HCT116 (cell line): Measurements from ENCODE around the gene DNAJC16. TPM values are rescaled to one million over a fixed set of nuclear protein-coding genes. Genes with fewer than 3 reads are reported as not detected.

Experiments
- ATAC-seq: fragments of 200-7000 bp; cut with Tn5 transposase; 2 replicates; pipeline ENCODE4 v1.9.1; 2020; ENCODE audit warnings: mild to moderate bottlenecking, moderate library complexity
- BruUV-seq: library from RNA; stranded (reverse); fragments of 400-500 nt; replicated peaks from 2 replicates; lab custom pipeline; 2021; lab: Mats Ljungman, UMichigan
- CTCF ChIA-PET: fragments of 300-600 bp; sonication (Branson Sonifier 250); formaldehyde crosslinking; loops from one replicate; lab custom pipeline; 2021; ENCODE audit warnings: antibody characterized with exemption; lab: Charles Lee
- POLR2A ChIA-PET: fragments of 300-600, 350-600 bp; sonication (Branson Sonifier 250); formaldehyde crosslinking; loops from one replicate; lab custom pipeline; 2021; ENCODE audit warnings: antibody characterized with exemption; lab: Charles Lee
- RAD21 ChIA-PET, 2 experiments: fragments of 300-600 bp; sonication (Branson Sonifier 250); formaldehyde crosslinking; loops; one replicate each; lab custom pipeline; 2023; ENCODE audit warnings: low total read pairs in 2 of 2; ENCODE audit not compliant: uncharacterized antibody in 2 of 2, unreplicated experiment in 2 of 2, low non-redundant PET in 1 of 2; lab: Charles Lee
- DNase-seq: peaks from one replicate; pipeline ENCODE4 v3.0.0-alpha.2; 2010; ENCODE audit warnings: low read depth, low spot score
- H2AFZ ChIP-seq: fragments of 200-600 bp; shearing (Covaris generic), sonication (generic); 2 replicates; pipeline ENCODE4 v1.6.1; 2017; ENCODE audit warnings: low read depth, mixed run types, mixed read lengths, antibody characterized with exemption, low read length; ENCODE audit not compliant: poor library complexity, severe bottlenecking
- H3K27ac ChIP-seq: 2 replicates; pipeline ENCODE4 v1.5.1; 2012; ENCODE audit warnings: low read depth, low read length
- H3K27me3 ChIP-seq: fragments of 200-600 bp; sonication (generic); 2 replicates; pipeline ENCODE4 v1.6.1; 2016; ENCODE audit warnings: mixed run types, low read length, mixed read lengths; ENCODE audit not compliant: insufficient read depth
- H3K36me3 ChIP-seq, 2 experiments: fragments of 200-500 bp in 1 of 2; fragments of 200-600 bp in 1 of 2; sonication (Bioruptor generic) in 1 of 2; sonication (generic) in 1 of 2; 2 replicates each; pipeline versions ENCODE4 v1.5.1 to v1.6.1; 2014 to 2016; ENCODE audit warnings: low read length in 2 of 2, inconsistent platforms in 1 of 2, mixed read lengths in 1 of 2, mixed run types in 1 of 2; ENCODE audit not compliant: insufficient read depth in 2 of 2, control insufficient read depth in 1 of 2
- H3K4me1 ChIP-seq, 2 experiments: fragments of 200-600 bp in 1 of 2; sonication (generic) in 1 of 2; 2 replicates each; pipeline versions ENCODE4 v1.5.1 to v1.6.1; 2012 to 2017; ENCODE audit warnings: low read length in 2 of 2, inconsistent platforms in 1 of 2, mild to moderate bottlenecking in 1 of 2, mixed read lengths in 1 of 2, mixed run types in 1 of 2, moderate library complexity in 1 of 2; ENCODE audit not compliant: insufficient read depth in 2 of 2, control insufficient read depth in 1 of 2
- H3K4me2 ChIP-seq: fragments of 200-600 bp; sonication (generic); 2 replicates; pipeline ENCODE4 v1.6.1; 2017; ENCODE audit warnings: mixed run types, low read length, mixed read lengths
- H3K4me3 ChIP-seq, 2 experiments: fragments of 200-600 bp in 1 of 2; sonication (generic) in 1 of 2; replicated peaks in 1 of 2; 2 replicates each; pipeline ENCODE4 v1.5.1; 2011 to 2016; ENCODE audit warnings: low read length in 2 of 2, control low read depth in 1 of 2, low read depth in 1 of 2, mild to moderate bottlenecking in 1 of 2, mixed read lengths in 1 of 2, mixed run types in 1 of 2
- H3K79me2 ChIP-seq: fragments of 200-600 bp; sonication (generic); 2 replicates; pipeline ENCODE4 v1.6.1; 2017; ENCODE audit warnings: mild to moderate bottlenecking, mixed run types, low read length, moderate library complexity, mixed read lengths; ENCODE audit not compliant: insufficient read depth
- H3K9ac ChIP-seq: fragments of 200-600 bp; sonication (generic); 2 replicates; pipeline ENCODE4 v1.6.1; 2016; ENCODE audit warnings: low read length, mixed read lengths
- H3K9me2 ChIP-seq: fragments of 200-600 bp; sonication (generic), shearing (Covaris generic); 2 replicates; pipeline ENCODE4 v1.6.1; 2017; ENCODE audit warnings: mixed run types, mild to moderate bottlenecking, moderate library complexity; ENCODE audit not compliant: insufficient read depth
- H3K9me3 ChIP-seq, 2 experiments: fragments of 200-500 bp in 1 of 2; fragments of 200-600 bp in 1 of 2; sonication (Bioruptor generic) in 1 of 2; sonication (generic) in 1 of 2; 2 replicates each; pipeline ENCODE4 v1.6.1; 2014 to 2017; ENCODE audit warnings: low read length in 2 of 2, mixed read lengths in 2 of 2, inconsistent platforms in 1 of 2, low read depth in 1 of 2, mild to moderate bottlenecking in 1 of 2, mixed run types in 1 of 2, moderate library complexity in 1 of 2; ENCODE audit not compliant: control insufficient read depth in 1 of 2, insufficient read depth in 1 of 2
- H4K20me1 ChIP-seq: fragments of 200-600 bp; sonication (generic), shearing (Covaris generic); 2 replicates; pipeline ENCODE4 v1.6.1; 2017; ENCODE audit warnings: mixed run types, mild to moderate bottlenecking, moderate library complexity; ENCODE audit not compliant: insufficient read depth
- ATF3 ChIP-seq: IDR thresholded peaks from 2 replicates; pipeline ENCODE4 v1.6.1; 2012
- CBX3 ChIP-seq: IDR thresholded peaks from 2 replicates; pipeline ENCODE4 v1.6.1; 2012; ENCODE audit warnings: low read depth
- CEBPB ChIP-seq: IDR thresholded peaks from 2 replicates; pipeline ENCODE4 v1.6.1; 2012; ENCODE audit warnings: low read depth
- CTCF ChIP-seq, 3 experiments: fragments of 200-600 bp in 1 of 3; sonication (generic) in 1 of 3; IDR thresholded peaks in 2 of 3; conservative IDR thresholded peaks in 1 of 3; 2 replicates each; pipeline ENCODE4 v1.5.1; 2012 to 2017; ENCODE audit warnings: low read depth in 2 of 3, low read length in 2 of 3, antibody characterized with exemption in 1 of 3, borderline replicate concordance in 1 of 3, control low read depth in 1 of 3, mild to moderate bottlenecking in 1 of 3, mixed read lengths in 1 of 3, mixed run types in 1 of 3, moderate library complexity in 1 of 3; ENCODE audit not compliant: insufficient read depth in 1 of 3
- EGR1 ChIP-seq: IDR thresholded peaks from 2 replicates; pipeline ENCODE4 v1.6.1; 2012; ENCODE audit warnings: low read depth
- EZH2phosphoT487 ChIP-seq: fragments of 200-600 bp; IDR thresholded peaks from 2 replicates; pipeline ENCODE4 v1.6.1; 2018; ENCODE audit warnings: antibody characterized with exemption, borderline replicate concordance
- FOSL1 ChIP-seq: IDR thresholded peaks from 2 replicates; pipeline ENCODE4 v1.6.1; 2012; ENCODE audit warnings: low read depth
- JUND ChIP-seq: IDR thresholded peaks from 2 replicates; pipeline ENCODE4 v1.6.1; 2012
- MAX ChIP-seq: IDR thresholded peaks from 2 replicates; pipeline ENCODE4 v1.6.1; 2012
- POLR2A ChIP-seq: IDR thresholded peaks from 2 replicates; pipeline ENCODE4 v1.7.0; 2011; ENCODE audit warnings: borderline replicate concordance; ENCODE audit not compliant: insufficient read depth, insufficient read length; ENCODE audit errors: extremely low read depth
- RAD21 ChIP-seq: IDR thresholded peaks from 2 replicates; pipeline ENCODE4 v1.6.1; 2012; ENCODE audit warnings: low read depth, mild to moderate bottlenecking
- SIN3A ChIP-seq: IDR thresholded peaks from 2 replicates; pipeline ENCODE4 v1.6.1; 2012; ENCODE audit warnings: low read depth
- TCF7L2 ChIP-seq: IDR thresholded peaks from 2 replicates; pipeline ENCODE4 v1.7.0; 2011; ENCODE audit warnings: borderline replicate concordance, inconsistent platforms; ENCODE audit not compliant: insufficient read depth, insufficient read length; ENCODE audit errors: extremely low read depth
- ZBTB33 ChIP-seq: IDR thresholded peaks from 2 replicates; pipeline ENCODE4 v1.6.1; 2011; ENCODE audit warnings: mild to moderate bottlenecking, low read length, moderate library complexity; ENCODE audit not compliant: insufficient replicate concordance; ENCODE audit errors: extremely low read depth
- ZNF274 ChIP-seq: fragments of 200-500 bp; sonication (Bioruptor generic); IDR thresholded peaks from 2 replicates; pipeline ENCODE4 v1.6.1; 2014; ENCODE audit warnings: mild to moderate bottlenecking, low read depth, low read length, inconsistent platforms
- intact Hi-C: fragments of 100-400 bp; cut with micrococcal nuclease; formaldehyde crosslinking; loops from 2 replicates; pipeline ENCODE4 v1.10.0; 2022
- total RNA-seq: library from RNA; stranded (reverse); gene quantifications from one replicate; pipeline ENCODE4 v1.2.1, GENCODE V29; 2021; ENCODE audit not compliant: unreplicated experiment

The DNAJC16 gene
- total RNA-seq, 1 experiment from 2014 or later, result 20.6 TPM

GRCh38 chr1:15616373-15617172 is 89.9 kb downstream of the DNAJC16 start:
- Histone ChIP-seq H3K27me3 (no peaks in the 10 kb centered on the region), H3K9ac (peak overlapping the region; percentile 98), H3K9me3 (no peaks in the 10 kb centered on the region), H2AFZ (peak overlapping the region; percentile 94), H3K27ac (peak overlapping the region; percentile 58), H3K36me3 (0 out of 4 replicates have a peak, but pooled peaks cover 0 to 13% of the 10 kb centered on the region in 2 experiments), H3K9me2 (no peaks in the 10 kb centered on the region), H3K4me1 (peaks cover 8 to 33% of the 10 kb centered on the region in 2 experiments), H4K20me1 (peaks cover 8% of the 10 kb centered on the region; the same call in 1 of the 2 replicates), H3K4me2 (peak overlapping the region; percentile 89), H3K79me2 (peaks cover 42% of the 10 kb centered on the region), H3K4me3 (peak overlapping the region; percentile 38 to 97)
- CTCF ChIA-PET, result no interaction called here
- BruUV-seq, result TSS peak; percentile 94
- ATAC-seq (peak; percentile 18), DNase-seq (no peak)
- POLR2A ChIA-PET, result no interaction called here
- intact Hi-C loops, result loop anchor here (5.0 kb wide), 1 partner anchor 89 kb away; the partner anchor contains the start of gene DNAJC16
- no peak for TF ChIP-seq CBX3
- TF ChIP-seq ZNF274, result no peak
- no peak for TF ChIP-seq TCF7L2
- no peak for TF ChIP-seq ZBTB33
- no peak for TF ChIP-seq FOSL1
- no peak for TF ChIP-seq CEBPB
- no peak for TF ChIP-seq CTCF (IDR thresholded peaks at IDR 0.05 in 2 of 3, conservative IDR thresholded peaks at IDR 0.05 in 1 of 3; ENCODE audit: borderline replicate concordance in 1 of 3, insufficient read depth in 1 of 3, low read depth in 2 of 3, low read length in 2 of 3)
- TF ChIP-seq EZH2phosphoT487, result no peak
- TF ChIP-seq EGR1, result no peak
- TF ChIP-seq RAD21, result no peak
- TF ChIP-seq MAX, result no peak
- TF ChIP-seq JUND, result no peak
- TF ChIP-seq SIN3A, result no peak
- no peak for TF ChIP-seq ATF3
- TF ChIP-seq POLR2A, result no peak
- RAD21 ChIA-PET, result no interaction called here
